Kidney capillary endothelial cell (primary cell): ENCODE measurements around the gene SEMA3G.

Experiments used
- DNase-seq: peaks from one replicate; pipeline ENCODE4 v3.0.0-alpha.2; 2018; ENCODE audit warnings: low spot score

SEMA3G gene

DNA sequence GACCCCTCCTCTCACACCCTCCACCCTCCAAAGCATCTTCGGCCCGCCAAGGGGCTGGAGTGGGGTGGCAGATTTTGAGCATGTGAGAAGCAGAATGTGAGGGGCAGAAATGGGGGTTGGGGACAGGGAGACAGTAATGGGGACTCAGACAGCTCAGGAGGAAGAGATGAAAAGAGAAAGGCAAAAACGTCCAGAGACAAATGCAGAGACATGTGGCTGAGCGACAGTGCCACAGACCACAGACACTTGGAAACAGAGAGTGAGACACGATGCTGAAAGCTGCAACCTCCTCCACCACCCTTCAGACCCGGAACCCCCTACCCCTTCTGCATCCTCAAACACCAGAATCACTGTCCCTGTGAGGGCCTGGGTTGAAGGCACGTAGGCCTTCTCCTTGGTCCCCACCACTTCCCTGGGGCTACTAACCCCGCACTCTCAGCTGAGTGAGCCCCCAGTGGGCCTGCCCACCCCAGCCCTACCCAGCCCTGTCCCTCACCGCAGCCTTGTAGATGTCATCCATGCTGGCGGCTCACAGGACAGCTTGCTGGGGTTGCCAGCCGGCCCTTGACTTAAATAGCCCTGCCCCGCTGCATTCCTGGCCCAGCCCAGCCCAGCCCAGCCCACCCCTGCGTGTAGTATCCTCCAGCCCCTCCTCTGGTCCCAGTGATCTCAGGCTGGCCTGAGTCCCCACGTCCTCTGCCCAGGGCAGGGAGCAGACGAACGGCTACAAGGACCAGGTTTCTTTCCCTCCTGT, 8.8 kb upstream of the SEMA3G start, which contains the start of gene TNNC1:
TSS of gene TNNC1 (minus strand) at position 546 of the 754 bp plus-strand sequence. CDS start at position 520, 26 bp downstream.
- DNase-seq, result no peak

DNA sequence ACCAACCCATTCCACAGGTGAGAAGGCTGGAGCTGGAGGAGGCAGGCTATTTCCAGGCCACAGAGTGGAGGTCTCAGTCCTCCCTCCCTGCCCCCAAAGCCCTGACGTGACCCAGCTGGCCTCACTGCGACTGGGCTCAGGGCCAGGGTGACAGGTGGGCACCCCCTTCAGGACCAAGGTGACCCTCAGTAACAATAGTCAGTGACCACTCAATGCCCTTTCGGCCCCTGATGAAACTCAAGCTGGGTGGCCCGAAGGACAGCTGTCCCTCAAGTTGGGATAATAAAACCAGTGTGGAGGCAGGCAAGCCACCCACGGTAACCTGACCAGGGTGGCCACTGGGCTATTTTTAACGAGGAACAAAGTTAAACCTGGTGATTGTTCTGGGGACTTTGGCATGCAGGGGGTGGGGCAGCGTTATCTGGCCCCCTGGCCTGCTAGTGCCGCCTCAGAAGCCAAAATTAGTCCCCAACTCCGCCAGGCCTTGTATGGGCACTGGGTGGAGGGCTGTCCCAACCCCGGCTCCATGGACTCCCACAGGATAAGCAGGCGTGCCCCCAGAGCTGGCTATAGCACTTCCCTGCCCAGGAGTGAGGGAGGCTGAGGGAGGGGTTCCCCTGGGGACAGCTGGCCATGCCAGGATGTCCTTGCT, 7.8 kb upstream of the SEMA3G start:
- no peak for DNase-seq

- DNase-seq, result no peak
Observed at GRCh38 chr3:52452126-52452525, 7.2 kb upstream of the SEMA3G start.

GRCh38 chr3:52451237-52452083, 6.6 kb upstream of the SEMA3G start:
- no peak for DNase-seq

DNA sequence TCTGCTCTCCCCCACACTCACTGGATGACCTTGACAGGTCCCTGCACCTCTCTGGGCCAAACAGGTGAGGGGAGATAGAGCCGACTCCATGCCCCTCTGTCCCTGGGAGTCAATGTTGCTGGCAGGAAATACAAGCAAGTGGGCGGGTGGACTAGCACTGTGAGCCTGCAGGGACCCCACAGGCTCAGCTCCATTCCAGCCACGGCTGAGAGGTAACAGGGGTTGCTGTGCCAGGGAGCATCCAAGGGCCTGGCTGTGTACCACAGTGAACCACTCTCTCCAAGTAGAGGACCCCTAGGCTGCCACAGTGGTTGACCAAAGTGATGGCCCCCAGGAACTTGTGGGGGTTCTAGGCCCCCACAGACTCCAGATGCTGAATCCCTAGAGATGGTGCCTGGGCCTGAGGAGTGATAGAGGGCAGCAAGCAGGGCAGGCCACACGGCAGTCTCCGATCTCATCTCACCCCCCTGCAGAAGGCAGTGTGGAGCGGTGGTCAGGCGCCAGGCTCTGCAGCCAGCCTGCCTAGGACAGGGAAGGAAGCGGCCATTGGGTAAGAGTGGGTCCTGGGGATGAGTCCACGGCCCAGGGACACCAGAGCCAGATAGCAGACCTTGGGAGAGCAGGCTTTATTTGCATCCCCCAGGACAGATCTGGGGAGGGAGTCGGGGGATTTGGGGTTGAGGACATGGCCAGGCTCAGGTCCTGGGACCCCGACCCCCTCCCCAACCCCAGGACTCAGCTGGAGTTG, 5.8 kb upstream of the SEMA3G start:
- no peak for DNase-seq

- DNase-seq, result no peak
Observed at GRCh38 chr3:52447512-52448355, 2.8 kb upstream of the SEMA3G start.

GRCh38 chr3:52446631-52447511, 2.0 kb upstream of the SEMA3G start:
- peak; percentile 57 for DNase-seq

DNA sequence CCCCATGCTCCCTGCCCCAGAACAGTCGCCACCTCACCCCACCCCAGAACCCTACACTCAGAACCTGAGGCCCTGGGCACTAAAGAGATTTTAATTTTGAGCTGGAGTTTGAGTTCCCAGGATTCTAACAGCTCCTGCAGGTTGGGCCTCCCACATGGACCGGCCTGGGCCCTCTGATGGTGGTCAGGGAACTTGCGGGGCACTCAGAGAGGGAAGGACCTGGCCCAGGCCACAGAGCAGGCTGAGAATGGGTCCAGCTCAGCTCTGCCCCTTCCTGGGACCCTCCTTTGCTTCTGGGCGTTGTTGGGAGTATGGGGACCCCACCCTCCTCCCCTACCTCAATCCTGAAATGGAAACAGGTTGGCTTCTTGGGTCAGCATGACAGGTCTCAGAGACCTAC, 1.1 kb upstream of the SEMA3G start:
- no peak for DNase-seq

- no peak for DNase-seq
Observed at GRCh38 chr3:52443791-52444687, 864 bp downstream of the SEMA3G start.

DNA sequence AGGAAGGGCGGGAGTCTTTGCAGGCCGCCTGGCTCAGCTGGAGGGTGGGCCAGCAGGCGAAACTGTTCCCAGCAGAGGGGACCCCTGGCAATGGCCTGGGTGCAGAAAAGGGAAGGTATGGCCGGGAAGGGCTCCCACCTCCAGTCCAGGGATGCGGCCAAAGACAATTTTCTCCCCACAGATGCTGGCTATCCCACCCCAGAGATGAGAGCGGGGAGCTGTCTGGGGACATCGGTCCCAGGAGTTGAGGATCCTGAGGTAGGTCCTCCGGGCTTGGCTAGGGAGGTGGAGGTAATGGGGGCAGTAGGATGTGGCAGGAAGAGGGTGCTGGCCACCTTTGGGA, 1.7 kb downstream of the SEMA3G start:
- DNase-seq, result no peak

GRCh38 chr3:52442409-52443267, 2.3 kb downstream of the SEMA3G start:
- no peak for DNase-seq

- DNase-seq, result no peak
Observed at GRCh38 chr3:52441772-52442332, 3.1 kb downstream of the SEMA3G start.

DNA sequence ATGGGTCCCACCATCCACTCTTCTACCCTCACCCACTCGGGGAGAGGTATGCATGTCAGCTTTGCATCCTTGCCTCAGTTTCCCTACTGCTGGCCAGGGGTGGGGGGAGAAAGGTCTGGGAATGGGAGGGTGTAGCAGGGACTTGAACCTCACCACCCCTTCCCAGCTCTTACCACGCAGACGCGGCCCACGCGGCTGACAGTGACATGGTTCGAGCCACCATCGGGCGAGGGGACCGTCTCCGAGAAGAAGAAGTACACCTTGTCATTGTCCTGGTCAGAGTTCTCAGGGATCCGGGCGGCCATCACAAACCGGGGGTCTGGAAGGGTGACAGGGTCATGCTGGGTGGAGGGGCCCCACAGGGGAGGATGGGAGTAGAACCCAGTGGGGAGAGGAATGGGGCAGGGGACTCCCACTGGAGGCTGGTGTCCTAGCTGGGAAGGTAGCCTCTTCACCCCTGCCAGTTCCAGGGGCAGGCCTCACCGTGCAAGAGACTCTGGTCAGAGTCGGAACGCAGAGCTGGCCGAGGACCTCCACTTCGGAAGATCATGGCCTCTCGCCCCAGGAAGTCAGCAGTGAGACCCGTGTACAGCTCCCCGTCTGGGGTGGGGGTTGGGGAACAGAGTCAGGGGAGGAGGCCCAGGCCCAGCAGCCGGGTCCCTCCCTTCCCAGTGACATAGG, 3.7 kb downstream of the SEMA3G start:
- DNase-seq, result no peak

DNA sequence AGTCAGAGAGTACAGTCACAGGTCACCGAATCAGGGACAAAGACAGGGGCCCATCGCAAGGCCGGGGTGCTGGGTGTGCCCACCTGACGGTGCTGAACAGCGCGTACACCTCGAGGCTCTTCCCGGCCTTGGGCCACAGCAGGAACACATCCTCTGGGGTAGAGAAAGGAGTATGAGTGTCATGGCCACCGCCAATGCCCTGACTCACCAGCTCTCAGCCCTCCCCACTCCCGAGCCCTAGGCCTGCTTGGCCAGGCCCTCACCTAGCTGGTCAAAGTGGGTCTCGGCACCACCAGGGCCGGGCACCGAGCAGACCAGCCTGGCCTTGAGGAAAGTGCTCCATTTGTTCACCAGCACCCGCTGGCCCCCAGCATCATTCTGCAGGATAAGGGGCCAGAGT, 4.2 kb downstream of the SEMA3G start:
- DNase-seq, result no peak

DNA sequence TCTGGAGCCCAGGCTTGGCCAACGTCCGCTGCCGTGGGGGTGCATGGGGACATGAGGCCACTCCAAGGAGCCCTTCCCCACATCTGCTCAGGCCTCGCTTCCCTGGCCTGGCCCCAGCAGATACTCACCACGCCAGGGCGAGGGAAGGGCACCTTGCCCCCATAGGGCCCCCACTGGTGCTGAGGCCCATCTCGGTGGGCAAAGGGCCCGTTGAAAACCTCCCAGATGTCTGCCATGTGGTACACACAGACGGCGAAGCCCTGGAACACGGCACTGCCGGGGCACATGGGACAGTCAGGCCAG, 4.7 kb downstream of the SEMA3G start:
- no peak for DNase-seq

DNA sequence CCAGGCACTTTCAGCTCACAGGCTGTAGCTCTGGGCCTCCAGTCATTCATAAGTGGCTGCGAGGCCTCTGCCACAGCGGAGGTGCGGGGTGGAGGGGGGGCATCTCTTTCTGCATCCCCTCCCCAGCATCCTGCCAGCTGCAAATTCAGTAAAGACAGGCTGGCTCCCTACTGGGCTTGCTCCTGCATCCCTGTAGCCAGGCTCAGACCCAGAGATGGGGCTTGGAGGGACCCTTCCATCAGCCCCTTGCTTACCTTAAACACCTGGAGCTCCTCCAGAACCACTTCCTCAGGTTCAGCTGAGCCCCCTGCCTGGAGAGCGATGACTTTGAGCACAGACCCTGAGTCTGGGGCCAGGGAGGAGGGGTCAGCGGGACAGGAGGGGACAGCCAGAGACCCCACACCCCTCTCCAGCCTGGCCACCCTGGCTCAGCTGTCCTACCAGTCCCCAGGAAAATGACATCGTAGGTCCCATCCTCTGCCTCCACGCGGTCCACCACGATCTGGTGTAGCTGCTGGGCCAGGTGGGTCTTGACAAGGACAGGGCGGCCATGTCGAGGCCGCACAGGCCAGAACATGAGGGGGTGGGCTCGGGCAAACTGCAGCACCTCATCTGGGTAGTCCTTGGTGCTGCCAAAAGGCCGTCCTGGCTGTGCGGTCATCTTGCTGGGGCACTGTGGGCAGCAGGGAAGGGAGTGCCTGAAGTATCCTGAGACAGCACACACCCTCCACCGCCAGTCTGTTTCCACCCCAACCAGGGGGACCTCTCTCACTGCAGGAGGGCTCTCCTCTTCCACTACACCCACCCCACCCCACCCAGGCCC, 5.3 kb downstream of the SEMA3G start:
- DNase-seq, result no peak
